Left kidney (tissue), 8 donors: ENCODE results near the gene OR2M5. TPM values are rescaled to one million over a fixed set of nuclear protein-coding genes. Genes with fewer than 3 reads are reported as not detected.

ENCODE experiments used
- DNase-seq: peaks from one replicate; pipeline ENCODE4 v3.0.0-alpha.2; 2013
- long read RNA-seq, 8 donors: transcript quantifications; one replicate each; lab custom pipeline, GENCODE V29; 2026
- polyA plus RNA-seq: library from polyadenylated mRNA; unstranded; fragments of 120-200 nt; gene quantifications from one replicate; pipeline ENCODE4 v1.2.1, GENCODE V29; 2013; ENCODE audit not compliant: insufficient read length

OR2M5 gene, protein sequence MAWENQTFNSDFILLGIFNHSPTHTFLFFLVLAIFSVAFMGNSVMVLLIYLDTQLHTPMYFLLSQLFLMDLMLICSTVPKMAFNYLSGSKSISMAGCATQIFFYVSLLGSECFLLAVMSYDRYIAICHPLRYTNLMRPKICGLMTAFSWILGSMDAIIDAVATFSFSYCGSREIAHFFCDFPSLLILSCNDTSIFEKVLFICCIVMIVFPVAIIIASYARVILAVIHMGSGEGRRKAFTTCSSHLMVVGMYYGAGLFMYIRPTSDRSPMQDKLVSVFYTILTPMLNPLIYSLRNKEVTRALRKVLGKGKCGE
- polyA plus RNA-seq, result not detected
- long read RNA-seq, donor 1, result 0 reads
- long read RNA-seq, donor 2, result 0 reads
- long read RNA-seq, donor 3, result 0 reads
- long read RNA-seq, donor 4, result 0 reads
- long read RNA-seq, donor 5, result 0 reads
- long read RNA-seq, donor 6, result 0 reads
- long read RNA-seq, donor 7, result 0 reads
- long read RNA-seq, donor 8, result 0 reads

DNA sequence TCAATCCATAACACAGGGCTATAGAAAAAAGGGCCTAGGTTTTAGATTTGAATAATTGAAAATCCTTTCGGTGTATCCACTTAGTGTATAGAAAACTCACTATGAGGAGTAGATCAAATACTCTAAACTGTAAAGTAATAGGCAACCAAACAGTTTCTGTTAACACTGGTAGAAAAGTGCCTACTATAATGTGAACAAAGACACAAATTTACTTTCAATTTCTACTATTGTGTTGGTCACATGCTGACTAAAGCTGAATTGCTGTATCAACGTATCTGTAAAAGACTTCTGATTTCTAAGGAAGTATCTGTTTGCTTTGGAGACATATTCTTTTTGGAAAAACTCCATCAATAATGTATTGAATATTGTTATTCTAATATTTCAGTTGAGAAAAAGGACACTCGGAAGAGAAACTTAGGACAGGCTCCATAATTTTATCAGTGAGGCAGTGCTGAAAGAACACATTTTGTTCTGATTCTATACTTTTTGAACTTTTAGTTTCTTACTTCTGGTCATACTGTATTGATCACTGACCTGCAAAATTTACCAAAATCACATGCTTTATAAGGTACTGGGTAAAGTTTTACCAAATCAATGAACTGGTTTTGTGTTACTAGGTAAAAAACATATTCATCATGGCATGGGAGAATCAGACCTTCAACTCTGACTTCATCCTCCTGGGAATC lies at the start of gene OR2M5:
Gene OR2M5 (plus strand): TSS at position 636 of the 686 bp plus-strand sequence. CDS start 0 bp downstream, at position 636.
- DNase-seq, result no peak

DNA sequence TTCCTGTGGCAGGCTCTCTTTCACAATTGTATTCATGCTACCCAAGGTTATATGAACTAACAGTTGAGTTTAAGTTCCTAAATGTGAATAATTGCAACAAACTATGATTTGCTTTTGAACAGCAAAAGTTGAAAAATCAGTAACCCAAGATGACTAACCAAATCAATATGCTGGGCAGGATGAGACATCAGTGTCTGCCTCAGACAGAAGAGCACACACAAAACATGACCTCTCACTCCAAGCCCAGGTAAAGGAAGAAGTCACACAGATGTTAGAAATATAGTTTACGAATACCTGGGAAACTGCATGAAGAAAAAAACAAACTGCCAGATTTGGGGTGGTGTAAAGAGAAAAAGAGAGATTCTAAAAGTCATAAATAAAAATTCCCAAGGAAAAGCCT lies 46.4 kb upstream of the OR2M5 start:
- DNase-seq, result no peak

DNA sequence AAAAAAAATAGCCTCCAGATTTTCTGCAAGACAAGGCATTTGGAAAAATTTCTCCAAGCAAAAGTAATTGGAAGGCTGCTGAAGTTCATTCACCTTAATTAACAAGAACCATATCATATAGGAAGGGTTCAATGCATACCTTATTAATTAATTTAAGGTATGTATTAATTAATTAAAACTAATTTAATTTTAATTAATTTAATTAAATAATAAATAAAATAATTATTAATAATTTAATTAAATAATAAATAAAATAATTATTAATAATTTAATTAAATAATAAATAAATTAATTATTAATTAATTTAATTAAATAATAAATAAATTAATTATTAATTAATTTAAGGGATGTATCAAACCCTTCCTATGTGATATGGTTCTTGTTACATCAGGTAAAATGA lies 42.1 kb upstream of the OR2M5 start:
- DNase-seq, result no peak

DNA sequence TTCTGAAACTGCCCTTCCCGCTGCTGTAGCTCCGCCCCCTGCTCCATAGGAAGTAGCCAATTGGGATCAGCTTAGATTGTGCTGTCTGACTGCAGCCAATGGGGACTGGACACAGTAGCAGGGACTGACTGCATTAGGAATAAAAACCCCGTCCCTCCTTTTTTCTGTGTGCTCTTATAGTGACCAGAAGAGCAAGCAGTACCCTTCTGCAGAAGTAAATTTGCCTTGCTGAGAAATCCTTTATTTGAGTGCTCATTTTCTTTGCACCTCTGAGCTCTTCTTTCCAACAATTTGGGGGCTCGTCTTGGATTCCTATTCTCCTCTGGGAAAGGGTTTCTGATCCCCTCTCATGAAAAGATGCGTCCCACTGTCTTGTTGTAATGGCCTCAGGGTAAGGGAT lies 33.8 kb upstream of the OR2M5 start:
- no peak for DNase-seq

DNA sequence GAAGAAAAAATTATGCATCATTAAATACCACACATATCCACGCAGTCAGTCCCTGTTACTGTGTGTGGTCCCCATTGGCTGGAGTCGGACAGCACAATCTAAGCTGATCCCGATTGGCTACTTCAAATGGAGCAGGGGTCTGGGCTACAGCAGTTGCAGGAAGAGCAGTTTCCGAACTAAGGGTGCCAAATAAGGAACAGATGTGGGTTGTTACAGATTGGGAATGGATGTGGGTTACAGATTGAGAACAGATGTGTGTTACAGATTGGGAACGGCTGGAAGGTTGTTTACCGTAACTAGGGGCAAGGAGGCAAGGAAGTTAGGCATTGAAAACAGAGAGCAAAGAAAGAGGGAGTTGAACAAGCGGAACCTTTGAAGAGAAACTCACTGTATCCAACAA lies 30.1 kb upstream of the OR2M5 start:
- no peak for DNase-seq

DNA sequence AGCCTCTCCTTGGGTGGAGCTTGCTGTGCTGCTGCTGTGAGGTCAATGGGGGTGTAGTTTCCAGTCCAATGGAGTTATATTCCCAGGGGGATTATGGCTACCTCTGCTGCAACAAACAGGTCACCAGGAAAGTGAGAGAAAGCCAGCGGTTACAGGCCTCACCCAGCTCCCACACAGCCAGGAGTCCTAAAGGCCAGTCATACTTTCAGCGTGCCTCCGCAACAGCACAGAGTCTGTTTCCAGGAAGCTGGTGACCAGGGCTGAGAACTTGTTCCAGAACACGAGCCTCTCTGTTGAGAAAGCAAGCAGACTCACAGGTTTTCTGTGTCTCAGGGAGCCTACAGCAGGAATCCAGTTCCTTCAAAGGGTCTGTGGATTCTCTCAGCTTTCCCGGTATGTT lies 17.3 kb upstream of the OR2M5 start:
- DNase-seq, result no peak

DNA sequence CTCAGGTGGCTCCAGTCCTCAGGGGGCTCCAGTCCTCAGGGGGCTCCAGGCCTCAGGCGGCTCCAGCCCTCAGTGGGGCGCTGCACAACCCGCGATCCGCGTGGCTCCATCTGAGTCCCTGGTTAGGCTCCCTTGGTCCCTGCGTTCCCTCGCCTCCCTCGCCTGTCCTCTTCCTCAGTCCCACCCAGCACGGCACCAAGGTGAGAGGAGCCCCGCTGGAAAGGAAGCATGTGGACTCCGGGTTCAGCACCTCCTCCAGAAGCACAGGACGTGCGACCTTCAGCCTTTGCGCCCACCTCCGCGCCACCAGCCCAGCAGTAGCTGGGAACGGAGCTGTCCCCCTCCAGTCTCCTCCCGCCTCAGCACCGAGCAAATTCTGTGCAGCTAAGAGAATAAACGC lies 8.1 kb upstream of the OR2M5 start:
- no peak for DNase-seq

DNA sequence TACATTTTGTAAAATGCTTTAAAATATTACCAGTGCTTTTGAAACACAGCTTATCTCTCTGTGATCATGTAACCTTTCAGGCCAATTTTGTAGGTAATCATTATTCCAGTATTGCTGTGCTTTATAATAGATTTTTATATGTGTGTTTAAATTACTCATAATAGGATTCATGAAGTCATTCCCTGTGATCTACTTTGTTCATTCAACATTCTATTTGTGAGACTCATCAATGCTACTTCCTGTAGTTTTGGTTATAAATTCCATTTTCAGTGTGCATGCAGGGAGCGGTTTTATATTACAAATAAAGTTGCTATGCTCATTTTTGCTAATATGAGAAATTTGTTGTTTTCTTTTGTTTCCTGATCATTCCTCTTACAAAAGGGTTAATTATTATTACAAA lies 4.1 kb upstream of the OR2M5 start:
- no peak for DNase-seq

DNA sequence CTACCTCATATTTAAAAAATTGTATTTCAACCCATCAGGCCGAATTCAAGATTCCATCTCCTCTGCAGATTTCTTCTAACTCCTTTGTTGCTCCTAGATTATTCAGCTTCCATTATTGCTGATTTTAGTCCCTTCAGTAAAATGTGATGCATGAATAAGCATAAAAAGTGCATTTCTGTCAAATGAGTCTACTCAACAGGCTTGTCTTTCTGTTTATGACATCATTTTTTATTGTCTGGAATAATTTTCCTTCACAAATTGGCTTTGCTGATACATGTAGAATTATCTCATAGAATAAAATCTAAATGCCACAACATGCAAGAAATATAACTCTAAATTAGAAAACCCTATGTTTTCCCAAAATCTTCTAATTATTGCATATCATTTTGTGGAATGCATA lies 1.6 kb upstream of the OR2M5 start:
- DNase-seq, result no peak

DNA sequence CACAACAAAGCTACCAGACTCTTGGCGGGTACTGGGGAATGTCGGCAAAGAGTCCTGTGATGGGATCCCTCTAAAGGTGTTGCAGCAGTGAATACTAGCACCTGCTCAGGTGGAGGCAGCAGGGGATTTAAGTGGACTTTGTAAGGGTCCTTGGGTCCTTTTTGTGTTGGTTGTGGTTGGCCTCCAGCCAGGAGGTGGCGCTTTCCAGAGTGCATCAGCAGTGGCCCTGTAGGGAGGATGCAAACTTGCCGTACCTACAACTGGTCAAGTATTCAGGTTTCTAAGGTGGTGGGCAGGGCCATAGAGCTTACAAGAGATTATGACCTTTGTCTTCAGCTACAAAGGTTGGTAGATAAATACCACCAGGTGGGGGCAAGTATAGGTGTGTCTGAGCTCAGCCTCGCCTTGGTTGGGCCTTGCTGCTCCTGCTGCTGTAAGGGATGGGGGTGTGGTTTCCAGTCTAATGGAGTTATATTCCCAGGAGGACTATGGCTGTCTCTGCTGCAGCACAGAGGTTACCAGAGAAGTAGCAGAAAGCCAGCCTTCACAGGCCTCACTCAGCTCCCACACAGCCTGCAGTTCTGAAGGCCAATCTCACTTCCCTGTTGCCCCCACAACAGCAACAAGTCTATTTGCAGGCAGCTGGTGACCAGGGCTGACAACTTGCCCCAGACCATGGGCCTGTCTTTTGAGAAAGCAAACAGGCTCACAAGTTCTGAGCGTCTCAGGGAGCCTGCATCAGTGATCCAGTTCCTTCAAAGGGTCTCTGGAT lies 7.3 kb downstream of the OR2M5 start:
- no peak for DNase-seq

DNA sequence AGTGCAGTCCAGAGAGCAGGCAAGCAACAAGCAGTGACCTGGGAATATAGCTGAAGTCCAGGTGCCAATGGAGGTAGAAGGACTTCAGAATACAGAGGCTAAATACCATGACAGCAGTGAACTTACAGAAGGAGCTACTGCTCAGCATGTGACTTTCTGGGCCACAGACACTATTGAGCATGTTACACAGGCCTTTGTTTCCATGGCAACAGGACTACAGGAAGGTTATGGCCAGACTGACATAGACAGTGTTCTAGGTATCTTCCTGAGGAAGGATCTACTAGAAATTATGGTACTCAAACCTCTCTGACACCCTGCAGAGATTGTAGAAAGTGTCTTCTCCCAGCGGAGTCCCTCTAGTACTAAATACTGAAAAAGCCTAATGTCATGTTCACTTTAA lies 11.0 kb downstream of the OR2M5 start:
- no peak for DNase-seq

DNA sequence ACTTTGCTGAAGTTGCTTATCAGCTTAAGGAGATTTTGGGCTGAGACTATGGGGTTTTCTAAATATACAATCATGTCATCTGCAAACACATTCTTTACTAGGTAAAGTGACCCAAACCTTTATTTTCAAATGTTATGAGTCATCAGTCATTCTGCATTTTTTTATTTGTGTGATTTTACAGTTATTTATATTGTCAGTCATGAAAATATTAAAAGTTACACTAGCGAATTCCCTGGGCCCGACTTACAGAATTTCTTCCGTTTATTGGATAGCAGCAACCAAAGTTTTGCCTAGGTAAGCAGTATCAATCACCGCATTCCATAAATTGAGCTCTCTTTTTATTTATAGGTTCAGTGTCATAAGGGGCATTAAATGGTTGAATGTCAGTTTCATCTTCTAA lies 13.8 kb downstream of the OR2M5 start:
- no peak for DNase-seq

DNA sequence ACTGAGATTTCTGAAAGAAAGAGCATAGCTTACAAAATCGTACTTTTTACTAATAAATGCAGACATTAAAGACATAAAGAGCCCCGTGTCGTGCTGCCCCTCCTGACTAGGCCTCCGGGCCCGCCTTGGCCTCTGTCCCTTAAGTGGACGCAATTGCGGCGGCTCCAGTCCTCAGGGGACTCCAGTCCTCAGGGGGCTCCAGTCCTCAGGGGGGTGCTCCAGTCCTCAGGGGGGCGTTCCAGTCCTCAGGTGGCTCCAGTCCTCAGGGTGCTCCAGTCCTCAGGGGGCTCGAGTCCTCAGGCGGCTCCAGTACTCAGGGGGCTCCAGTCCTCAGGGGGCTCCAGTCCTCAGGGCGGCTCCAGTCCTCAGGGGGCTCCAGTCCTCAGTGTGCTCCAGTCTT lies 19.1 kb downstream of the OR2M5 start:
- DNase-seq, result no peak

DNA sequence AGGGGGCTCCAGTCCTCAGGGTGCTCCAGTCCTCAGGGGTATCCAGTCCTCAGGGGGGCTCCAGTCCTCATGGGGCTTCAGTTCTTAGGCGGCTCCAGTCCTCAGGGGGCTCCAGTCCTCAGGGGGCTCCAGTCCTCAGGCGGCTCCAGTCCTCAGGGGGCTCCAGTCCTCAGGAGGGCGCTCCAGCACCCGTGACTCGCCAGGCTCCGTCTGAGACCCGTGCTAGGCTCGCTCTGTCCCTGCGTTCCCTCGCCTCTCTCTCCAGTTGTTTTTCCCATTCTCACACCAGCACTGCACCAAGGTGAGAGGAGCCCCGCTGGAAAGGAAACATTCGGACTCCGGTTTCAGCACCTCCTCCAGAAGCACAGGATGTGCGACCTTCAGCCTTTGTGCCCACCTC lies 20.2 kb downstream of the OR2M5 start:
- DNase-seq, result no peak

DNA sequence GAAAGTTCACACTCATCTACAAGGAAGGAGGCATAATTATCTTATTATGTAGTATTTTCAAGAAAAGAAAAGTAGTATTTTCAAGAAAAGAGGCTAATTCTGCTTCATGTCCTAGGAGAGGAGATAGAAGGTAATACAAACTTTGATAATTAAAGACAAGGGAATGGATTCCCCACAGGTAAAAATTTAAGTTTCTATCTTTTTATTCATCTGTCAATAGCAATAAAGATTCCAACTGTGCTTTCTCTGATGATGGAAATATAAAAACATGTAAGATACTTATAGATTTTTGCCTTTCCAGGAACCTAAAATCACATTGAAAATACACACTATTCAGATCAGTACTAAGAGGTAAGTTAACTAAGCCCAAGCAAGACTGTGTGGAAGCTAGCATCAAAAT lies 29.6 kb downstream of the OR2M5 start, which contains the start of gene OR2M2:
Gene OR2M2 (plus strand): TSS at position 301 of the 400 bp plus-strand sequence. CDS start 5,165 bp downstream, outside the sequence.
- no peak for DNase-seq

DNA sequence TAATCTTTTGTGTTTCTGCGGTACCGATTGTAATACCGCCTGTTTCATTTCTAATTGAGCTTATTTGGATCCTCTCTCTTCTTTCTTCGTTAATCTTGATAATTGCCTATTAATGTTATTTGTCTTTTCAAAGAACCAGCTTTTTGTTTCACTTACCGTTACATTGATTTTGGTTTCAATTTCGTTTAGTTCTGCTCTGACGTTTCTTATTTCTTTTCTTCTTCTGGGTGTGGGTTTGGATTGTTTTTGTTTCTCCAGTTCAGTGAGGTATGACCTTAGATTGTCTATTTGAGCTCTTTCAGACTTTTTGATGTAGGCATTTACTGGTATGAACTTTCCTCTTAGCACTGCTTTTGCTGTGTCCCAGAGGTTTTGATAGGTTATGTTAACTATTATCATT lies 39.0 kb downstream of the OR2M5 start:
- DNase-seq, result no peak

DNA sequence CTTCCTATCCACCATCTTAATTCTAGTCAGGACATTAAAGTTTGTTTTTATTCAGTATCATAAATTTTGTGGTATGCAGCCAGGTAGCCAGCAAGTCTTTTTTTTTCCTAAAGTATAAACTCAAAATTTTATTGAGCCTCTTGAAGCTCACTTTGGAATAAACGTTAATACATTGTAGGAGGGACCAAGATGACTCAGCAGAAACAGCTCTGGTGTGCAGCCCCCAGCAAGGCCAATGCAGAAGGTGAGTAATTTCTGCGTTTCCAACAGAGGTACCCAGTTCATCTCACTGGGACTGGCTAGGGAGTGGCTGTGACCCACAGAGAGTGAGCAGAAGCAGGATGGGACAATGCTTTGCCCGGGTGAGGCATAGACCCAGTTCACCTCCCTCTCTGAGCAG lies 42.4 kb downstream of the OR2M5 start:
- DNase-seq, result no peak

DNA sequence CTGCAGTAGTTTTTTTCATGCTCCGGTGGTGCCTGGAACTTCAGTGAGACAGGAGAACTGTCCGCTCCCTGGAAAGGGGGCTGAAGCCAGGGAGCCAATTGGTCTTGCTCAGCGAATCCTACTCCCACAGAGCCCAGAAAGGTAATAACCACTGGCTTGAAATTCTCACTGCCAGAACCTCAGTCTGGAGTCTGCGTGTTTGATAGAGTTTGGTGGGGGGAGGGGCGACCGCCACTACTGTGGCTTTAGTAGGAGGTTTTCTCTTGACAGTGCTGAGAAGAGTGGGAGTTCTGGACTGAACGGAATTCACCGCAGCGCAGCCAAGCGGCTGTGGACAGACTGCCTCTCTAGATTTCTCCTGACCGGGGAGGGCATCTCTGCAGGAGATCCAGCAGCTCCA lies 44.1 kb downstream of the OR2M5 start:
- DNase-seq, result peak; percentile 33

DNA sequence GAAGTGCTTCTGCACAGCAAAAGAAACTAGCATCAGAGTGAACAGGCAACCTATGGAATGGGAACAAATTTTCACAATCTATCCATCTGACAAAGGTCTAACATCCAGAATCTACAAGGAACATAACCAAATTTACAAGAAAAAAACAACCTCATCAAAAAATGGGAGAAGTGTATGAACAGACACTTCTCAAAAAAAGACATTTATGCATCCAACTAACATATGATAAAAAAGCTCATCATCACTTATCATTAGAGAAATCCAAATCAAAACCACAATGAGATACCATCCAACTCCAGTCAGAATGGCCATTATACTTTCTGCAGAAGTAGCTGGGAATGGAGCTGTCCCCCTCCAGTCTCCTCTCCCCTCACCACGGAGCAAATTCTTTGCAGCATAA lies 49.2 kb downstream of the OR2M5 start:
- DNase-seq, result no peak
